ENCODE results near the gene FAM107B. TPM values are rescaled to one million over a fixed set of nuclear protein-coding genes. Genes with fewer than 3 reads are reported as not detected.

The FAM107B gene
- total and polyA plus RNA-seq, 2 of the 13 experiments (the other 11 are each of a cell fraction or from before 2014, with no cell fraction given), result 15.7 to 24.8 TPM

GRCh38 chr10:14608381-14609001 is 166.2 kb downstream of the FAM107B start:
- CTCF ChIA-PET (ENCODE audit: low intra/inter-chr PET ratio, low total read pairs), result no interaction called here
- Histone ChIP-seq H2AFZ (ENCODE audit: low read length) (no peak overlapping the region), H3K9ac (ENCODE audit: insufficient read depth, low read depth, low read length) (no peak overlapping the region), H3K79me2 (ENCODE audit: insufficient read depth, low read length) (peaks cover 1% of the 10 kb centered on the region), H3K27ac (ENCODE audit: extremely low read length, insufficient read depth, low read length) (no peak overlapping the region), H3K4me2 (ENCODE audit: low read depth, low read length) (peak overlapping the region; percentile 50), H3K4me3 (replicated peaks in 1 of 3; ENCODE audit: insufficient read depth in 1 of 3, low read depth in 2 of 3, low read length in 3 of 3) (no peak overlapping the region), H3K36me3 (replicated peaks in 1 of 2; ENCODE audit: control insufficient read depth in 1 of 2, insufficient read depth in 2 of 2, low read length in 2 of 2) (no peaks in the 10 kb centered on the region), H3K9me3 (ENCODE audit: low read length) (no peaks in the 10 kb centered on the region), H3K4me1 (ENCODE audit: insufficient read depth, low read length) (peaks cover 82% of the 10 kb centered on the region), H4K20me1 (ENCODE audit: insufficient read depth, low read length) (no peaks in the 10 kb centered on the region), H3K27me3 (ENCODE audit: control insufficient read depth in 1 of 2, insufficient read depth in 2 of 2, low read length in 2 of 2) (no peaks in the 10 kb centered on the region)
- no TSS peak for BruUV-seq (replicated peaks)
- FAIRE-seq (no peak), DNase-seq (ENCODE audit: low spot score) (peak; percentile 68), ATAC-seq (peak; percentile 47)
- in situ Hi-C loops (cut with HindIII; ENCODE audit: extremely low pct_ligation_motif_present, low pct_unique_long_range_greater_than_20kb) (no loop called here), intact Hi-C loops (cut with micrococcal nuclease; ENCODE audit: unreplicated experiment) (loop anchor here (5.0 to 10.0 kb wide), 3 partner anchors 56 to 346 kb away; partner anchors contain the start of genes CDNF, DCLRE1C, HSPA14 and MEIG1)
- POLR2A ChIA-PET, result interaction anchor here (1.0 kb wide), 1 partner anchor 58 kb away, joined by 4 read pairs; no protein-coding TSS in a partner anchor
- 40% methylated on average over 4 of the region's 4 CpGs for WGBS (ENCODE audit: low lambda C conversion rate)
- TF ChIP-seq ZNF574 (CRISPR knock-in tag; IDR thresholded peaks at IDR 0.05) (peak; percentile 51; the same call in 1 of the 2 replicates), ZNF260 (CRISPR knock-in tag; IDR thresholded peaks at IDR 0.05; ENCODE audit: borderline replicate concordance, low read depth) (no peak), SOX5 (CRISPR knock-in tag; IDR thresholded peaks at IDR 0.05; ENCODE audit: borderline replicate concordance) (0 out of 2 replicates have a peak, but pooled peaks have one; percentile 8), ZNF644 (CRISPR knock-in tag; IDR thresholded peaks at IDR 0.05; ENCODE audit: low read depth) (peak; percentile 97), DR1 (CRISPR knock-in tag; IDR thresholded peaks at IDR 0.05) (no peak), ZNF614 (CRISPR knock-in tag; IDR thresholded peaks at IDR 0.05; ENCODE audit: borderline replicate concordance) (peak; percentile 39; the same call in 1 of the 2 replicates), ZMYM4 (CRISPR knock-in tag; IDR thresholded peaks at IDR 0.05) (0 out of 2 replicates have a peak, but pooled peaks have one; percentile 59), MYC (CRISPR knock-in tag; IDR thresholded peaks at IDR 0.05; ENCODE audit: borderline replicate concordance) (peak; percentile 21; the same call in 1 of the 2 replicates), SAP130 (CRISPR knock-in tag; IDR thresholded peaks at IDR 0.05; ENCODE audit: low read depth) (peak; percentile 46), NCOA2 (CRISPR knock-in tag; IDR thresholded peaks at IDR 0.05) (0 out of 2 replicates have a peak, but pooled peaks have one; percentile 23), MEIS2 (CRISPR knock-in tag; IDR thresholded peaks at IDR 0.05) (peak; percentile 60; the same call in 1 of the 2 replicates), ZNF331 (CRISPR knock-in tag; IDR thresholded peaks at IDR 0.05) (0 out of 2 replicates have a peak, but pooled peaks have one; percentile 52), HDAC2 (CRISPR knock-in tag; IDR thresholded peaks at IDR 0.05) (0 out of 2 replicates have a peak, but pooled peaks have one; percentile 29), EHMT2 (IDR thresholded peaks at IDR 0.05; ENCODE audit: borderline replicate concordance, low read depth, low read length) (0 out of 2 replicates have a peak, but pooled peaks have one; percentile 73), HOXA3 (CRISPR knock-in tag; IDR thresholded peaks at IDR 0.05) (0 out of 2 replicates have a peak, but pooled peaks have one; percentile 16), GATAD2A (CRISPR knock-in tag; IDR thresholded peaks at IDR 0.05) (peak; percentile 22; the same call in 1 of the 2 replicates)
- TF ChIP-seq, protein P1, sequence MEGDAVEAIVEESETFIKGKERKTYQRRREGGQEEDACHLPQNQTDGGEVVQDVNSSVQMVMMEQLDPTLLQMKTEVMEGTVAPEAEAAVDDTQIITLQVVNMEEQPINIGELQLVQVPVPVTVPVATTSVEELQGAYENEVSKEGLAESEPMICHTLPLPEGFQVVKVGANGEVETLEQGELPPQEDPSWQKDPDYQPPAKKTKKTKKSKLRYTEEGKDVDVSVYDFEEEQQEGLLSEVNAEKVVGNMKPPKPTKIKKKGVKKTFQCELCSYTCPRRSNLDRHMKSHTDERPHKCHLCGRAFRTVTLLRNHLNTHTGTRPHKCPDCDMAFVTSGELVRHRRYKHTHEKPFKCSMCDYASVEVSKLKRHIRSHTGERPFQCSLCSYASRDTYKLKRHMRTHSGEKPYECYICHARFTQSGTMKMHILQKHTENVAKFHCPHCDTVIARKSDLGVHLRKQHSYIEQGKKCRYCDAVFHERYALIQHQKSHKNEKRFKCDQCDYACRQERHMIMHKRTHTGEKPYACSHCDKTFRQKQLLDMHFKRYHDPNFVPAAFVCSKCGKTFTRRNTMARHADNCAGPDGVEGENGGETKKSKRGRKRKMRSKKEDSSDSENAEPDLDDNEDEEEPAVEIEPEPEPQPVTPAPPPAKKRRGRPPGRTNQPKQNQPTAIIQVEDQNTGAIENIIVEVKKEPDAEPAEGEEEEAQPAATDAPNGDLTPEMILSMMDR (CRISPR knock-in tag; IDR thresholded peaks at IDR 0.05), result no peak
- TF ChIP-seq, protein P2, sequence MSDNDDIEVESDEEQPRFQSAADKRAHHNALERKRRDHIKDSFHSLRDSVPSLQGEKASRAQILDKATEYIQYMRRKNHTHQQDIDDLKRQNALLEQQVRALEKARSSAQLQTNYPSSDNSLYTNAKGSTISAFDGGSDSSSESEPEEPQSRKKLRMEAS (IDR thresholded peaks at IDR 0.05), result peak; percentile 34; the same call in 1 of the 2 replicates
